Measurements from ENCODE around the gene FLNB.

- TF ChIP-seq CTCF (conservative IDR thresholded peaks at IDR 0.05 in 1 of 2, IDR thresholded peaks at IDR 0.05 in 1 of 2; ENCODE audit: extremely low read depth in 1 of 2, insufficient read depth in 1 of 2, low read depth in 1 of 2, low read length in 2 of 2) (no peak), EZH2 (IDR thresholded peaks at IDR 0.05; ENCODE audit: borderline replicate concordance, low read length) (no peak)
Measured at GRCh38 chr3:57973715-57974477, 34.3 kb upstream of the FLNB start.

Data from mammary epithelial cell (primary cell).